PC-9 (cell line): ENCODE results near the gene ADORA2A.

ENCODE experiments used
- EZH2 ChIP-seq: fragments of 200-600 bp; sonication (generic); IDR thresholded peaks from 2 replicates; pipeline ENCODE4 v1.8.0; 2017; ENCODE audit warnings: antibody characterized with exemption, low read depth
- TF ChIP-seq, protein P1 (sequence below): fragments of 200-600 bp; sonication (generic); conservative IDR thresholded peaks from 2 replicates; pipeline ENCODE4 v1.6.1; 2017; ENCODE audit warnings: mixed run types, antibody characterized with exemption, mild to moderate bottlenecking, moderate library complexity

DNA sequence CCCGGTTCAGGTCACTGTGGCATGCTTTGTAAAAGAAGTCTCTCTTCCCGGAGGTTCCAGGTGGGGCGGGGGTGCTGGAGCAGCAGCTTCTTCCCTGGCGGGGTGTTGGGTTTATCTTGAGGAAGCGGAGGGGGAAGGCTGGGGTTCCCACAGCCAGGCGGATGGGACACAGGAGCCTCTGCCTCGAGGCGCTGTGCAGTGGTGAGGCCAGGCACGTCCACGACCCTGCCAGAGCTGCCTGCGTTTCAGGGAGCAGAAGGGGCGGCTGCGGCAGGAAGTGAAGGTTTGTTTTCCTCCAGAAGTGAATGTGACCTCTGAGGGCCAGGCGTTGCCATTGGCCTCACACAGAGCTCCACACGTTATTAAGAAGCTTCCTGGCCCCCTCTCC is 20.1 kb upstream of the ADORA2A start:
- TF ChIP-seq, protein P1, sequence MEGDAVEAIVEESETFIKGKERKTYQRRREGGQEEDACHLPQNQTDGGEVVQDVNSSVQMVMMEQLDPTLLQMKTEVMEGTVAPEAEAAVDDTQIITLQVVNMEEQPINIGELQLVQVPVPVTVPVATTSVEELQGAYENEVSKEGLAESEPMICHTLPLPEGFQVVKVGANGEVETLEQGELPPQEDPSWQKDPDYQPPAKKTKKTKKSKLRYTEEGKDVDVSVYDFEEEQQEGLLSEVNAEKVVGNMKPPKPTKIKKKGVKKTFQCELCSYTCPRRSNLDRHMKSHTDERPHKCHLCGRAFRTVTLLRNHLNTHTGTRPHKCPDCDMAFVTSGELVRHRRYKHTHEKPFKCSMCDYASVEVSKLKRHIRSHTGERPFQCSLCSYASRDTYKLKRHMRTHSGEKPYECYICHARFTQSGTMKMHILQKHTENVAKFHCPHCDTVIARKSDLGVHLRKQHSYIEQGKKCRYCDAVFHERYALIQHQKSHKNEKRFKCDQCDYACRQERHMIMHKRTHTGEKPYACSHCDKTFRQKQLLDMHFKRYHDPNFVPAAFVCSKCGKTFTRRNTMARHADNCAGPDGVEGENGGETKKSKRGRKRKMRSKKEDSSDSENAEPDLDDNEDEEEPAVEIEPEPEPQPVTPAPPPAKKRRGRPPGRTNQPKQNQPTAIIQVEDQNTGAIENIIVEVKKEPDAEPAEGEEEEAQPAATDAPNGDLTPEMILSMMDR, result no peak
- no peak for TF ChIP-seq EZH2
